ENCODE measurements around the gene LRRC23.

DNA sequence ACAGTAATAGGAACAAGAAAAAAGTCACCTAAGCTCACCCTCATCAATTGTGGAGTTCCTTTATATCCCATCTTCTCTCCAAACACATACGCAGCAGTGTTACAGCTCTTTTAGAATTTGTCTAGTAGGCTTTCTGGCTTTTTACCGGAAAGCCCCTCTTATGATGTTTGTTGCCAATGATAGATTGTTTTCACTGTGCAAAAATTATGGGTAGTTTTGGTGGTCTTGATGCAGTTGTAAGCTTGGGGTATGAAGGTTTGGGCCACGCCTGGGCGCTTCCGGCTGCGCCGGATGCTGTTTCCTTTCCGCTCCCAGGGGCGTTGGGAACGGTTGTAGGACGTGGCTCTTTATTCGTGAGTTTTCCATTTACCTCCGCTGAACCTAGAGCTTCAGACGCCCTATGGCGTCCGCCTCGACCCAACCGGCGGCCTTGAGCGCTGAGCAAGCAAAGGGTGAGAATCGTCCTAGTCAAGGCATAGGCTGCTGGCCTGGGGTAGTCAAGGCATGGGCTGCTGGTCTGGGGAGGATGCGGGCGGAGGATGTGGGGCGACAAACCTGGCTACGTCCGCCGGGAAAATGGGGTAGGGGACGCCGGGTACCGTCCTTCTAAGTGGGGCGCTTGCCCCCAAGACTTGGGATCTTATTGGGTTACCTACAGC, 39.2 kb downstream of the LRRC23 start, which contains the start of the genes C12orf57 and RNU7-1:
- TF ChIP-seq, protein P1, sequence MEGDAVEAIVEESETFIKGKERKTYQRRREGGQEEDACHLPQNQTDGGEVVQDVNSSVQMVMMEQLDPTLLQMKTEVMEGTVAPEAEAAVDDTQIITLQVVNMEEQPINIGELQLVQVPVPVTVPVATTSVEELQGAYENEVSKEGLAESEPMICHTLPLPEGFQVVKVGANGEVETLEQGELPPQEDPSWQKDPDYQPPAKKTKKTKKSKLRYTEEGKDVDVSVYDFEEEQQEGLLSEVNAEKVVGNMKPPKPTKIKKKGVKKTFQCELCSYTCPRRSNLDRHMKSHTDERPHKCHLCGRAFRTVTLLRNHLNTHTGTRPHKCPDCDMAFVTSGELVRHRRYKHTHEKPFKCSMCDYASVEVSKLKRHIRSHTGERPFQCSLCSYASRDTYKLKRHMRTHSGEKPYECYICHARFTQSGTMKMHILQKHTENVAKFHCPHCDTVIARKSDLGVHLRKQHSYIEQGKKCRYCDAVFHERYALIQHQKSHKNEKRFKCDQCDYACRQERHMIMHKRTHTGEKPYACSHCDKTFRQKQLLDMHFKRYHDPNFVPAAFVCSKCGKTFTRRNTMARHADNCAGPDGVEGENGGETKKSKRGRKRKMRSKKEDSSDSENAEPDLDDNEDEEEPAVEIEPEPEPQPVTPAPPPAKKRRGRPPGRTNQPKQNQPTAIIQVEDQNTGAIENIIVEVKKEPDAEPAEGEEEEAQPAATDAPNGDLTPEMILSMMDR (IDR thresholded peaks at IDR 0.05) = no peak
- no peak for TF ChIP-seq RCOR1 (IDR thresholded peaks at IDR 0.05; ENCODE audit: low read depth, low read length)
- peak; percentile 99 for TF ChIP-seq POLR2A (IDR thresholded peaks at IDR 0.05; ENCODE audit: low read length)
- peak in 1 of 2 experiments; percentile 67; a peak in 1 of 4 replicates for TF ChIP-seq CEBPB (IDR thresholded peaks at IDR 0.05)
- peak; percentile 100 for TF ChIP-seq TP53 (CRISPR knock-in tag; IDR thresholded peaks at IDR 0.05)
- TF ChIP-seq MYC (IDR thresholded peaks at IDR 0.05; ENCODE audit: borderline replicate concordance, low read length) = no peak
- TF ChIP-seq RAD21 (conservative IDR thresholded peaks at IDR 0.05 in 1 of 2, IDR thresholded peaks at IDR 0.05 in 1 of 2) = peak in 1 of 2 experiments; percentile 11; a peak in 1 of 5 replicates
- TF ChIP-seq SMC3 (IDR thresholded peaks at IDR 0.05) = no peak
- TF ChIP-seq SREBF2 (IDR thresholded peaks at IDR 0.05) = no peak
- TF ChIP-seq, protein P2, sequence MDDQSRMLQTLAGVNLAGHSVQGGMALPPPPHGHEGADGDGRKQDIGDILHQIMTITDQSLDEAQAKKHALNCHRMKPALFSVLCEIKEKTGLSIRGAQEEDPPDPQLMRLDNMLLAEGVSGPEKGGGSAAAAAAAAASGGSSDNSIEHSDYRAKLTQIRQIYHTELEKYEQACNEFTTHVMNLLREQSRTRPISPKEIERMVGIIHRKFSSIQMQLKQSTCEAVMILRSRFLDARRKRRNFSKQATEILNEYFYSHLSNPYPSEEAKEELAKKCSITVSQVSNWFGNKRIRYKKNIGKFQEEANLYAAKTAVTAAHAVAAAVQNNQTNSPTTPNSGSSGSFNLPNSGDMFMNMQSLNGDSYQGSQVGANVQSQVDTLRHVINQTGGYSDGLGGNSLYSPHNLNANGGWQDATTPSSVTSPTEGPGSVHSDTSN (IDR thresholded peaks at IDR 0.05) = peak; percentile 87
- no peak for TF ChIP-seq KDM1A (IDR thresholded peaks at IDR 0.05; ENCODE audit: low read depth)
- TF ChIP-seq KDM5A (IDR thresholded peaks at IDR 0.05) = no peak
- no peak for TF ChIP-seq HDAC2 (IDR thresholded peaks at IDR 0.05)

Data from A549 (cell line).